Measurements from ENCODE around the gene ZNF354B.

DNA sequence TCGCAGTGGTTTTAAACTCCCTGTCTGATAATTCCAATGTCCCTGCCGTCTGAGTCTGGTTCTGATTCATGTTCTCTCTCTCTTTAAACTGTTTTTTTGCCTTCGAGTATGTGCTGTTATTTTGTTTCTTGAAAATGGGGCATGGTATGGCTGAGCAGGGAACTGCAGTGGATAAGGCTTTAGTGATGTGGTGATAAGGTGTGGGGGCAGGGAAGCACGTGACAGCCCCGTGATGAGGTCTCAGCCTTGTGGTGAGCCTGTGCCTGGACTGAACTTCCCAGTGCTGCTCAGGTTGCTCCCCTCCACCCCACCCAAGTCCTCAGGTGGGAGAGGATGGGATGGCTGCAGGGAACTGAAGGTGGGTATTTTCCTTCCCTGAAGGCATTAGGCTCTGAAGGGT lies 5.5 kb upstream of the ZNF354B start:
- TF ChIP-seq EP300 (conservative IDR thresholded peaks at IDR 0.05; ENCODE audit: poor library complexity, severe bottlenecking), result no peak
- no peak for TF ChIP-seq EZH2 (IDR thresholded peaks at IDR 0.05; ENCODE audit: borderline replicate concordance, insufficient read depth, low read length, poor library complexity, severe bottlenecking)

Data from neural cell (in vitro differentiated cells).